GM12872 (cell line): Measurements from ENCODE around the gene UBR7.

Experiments
- CTCF ChIP-seq: IDR thresholded peaks from 3 replicates; pipeline ENCODE4 v1.5.1; 2011; ENCODE audit warnings: low read depth, mild to moderate bottlenecking, low read length, moderate library complexity; ENCODE audit not compliant: insufficient read depth

UBR7 gene

GRCh38 chr14:93240678-93241000 is 33.6 kb downstream of the UBR7 start:
- no peak for TF ChIP-seq CTCF

- TF ChIP-seq CTCF, result no peak
Measured at GRCh38 chr14:93245764-93246420, 38.8 kb downstream of the UBR7 start.

- no peak for TF ChIP-seq CTCF
Measured at GRCh38 chr14:93246534-93246933, 39.5 kb downstream of the UBR7 start.

- TF ChIP-seq CTCF, result no peak
Measured at GRCh38 chr14:93249128-93249831, 42.2 kb downstream of the UBR7 start.

- no peak for TF ChIP-seq CTCF
Measured at GRCh38 chr14:93262446-93262845, 55.4 kb downstream of the UBR7 start.

- no peak for TF ChIP-seq CTCF
Measured at GRCh38 chr14:93263416-93263815, 56.4 kb downstream of the UBR7 start.

- TF ChIP-seq CTCF, result no peak
Measured at GRCh38 chr14:93266127-93266526, 59.1 kb downstream of the UBR7 start.
